Neuronal stem cell (in vitro differentiated cells): ENCODE data around the gene LILRA5.
"Not testable (repeated sequence)": the region's sequence is repeated elsewhere in the genome, so short reads cannot be mapped to it uniquely, and the experiment has no call there.

Experiments used
- DNase-seq: peaks from one replicate; pipeline ENCODE4 v3.0.0-alpha.2; 2013; ENCODE audit warnings: low spot score
- H2AFZ ChIP-seq: one replicate; pipeline ENCODE4 v1.6.1; 2013; ENCODE audit warnings: mild to moderate bottlenecking, low read length, inconsistent platforms
- H2AK5ac ChIP-seq: 2 replicates; pipeline ENCODE4 v1.6.1; 2013; ENCODE audit warnings: low read depth, mild to moderate bottlenecking, inconsistent platforms, low read length, moderate library complexity, mixed read lengths
- H2BK120ac ChIP-seq: 2 replicates; pipeline ENCODE4 v1.6.1; 2013; ENCODE audit warnings: low read depth, mild to moderate bottlenecking, inconsistent platforms, low read length, moderate library complexity, mixed read lengths
- H2BK12ac ChIP-seq: one replicate; pipeline ENCODE4 v1.6.1; 2013; ENCODE audit warnings: low read length, inconsistent platforms
- H2BK15ac ChIP-seq: 2 replicates; pipeline ENCODE4 v1.6.1; 2013; ENCODE audit warnings: mild to moderate bottlenecking, low read length, inconsistent platforms, mixed read lengths
- H2BK5ac ChIP-seq: one replicate; pipeline ENCODE4 v1.6.1; 2013; ENCODE audit warnings: inconsistent platforms, mild to moderate bottlenecking, low read length, moderate library complexity
- H3K14ac ChIP-seq: one replicate; pipeline ENCODE4 v1.6.1; 2013; ENCODE audit warnings: low read length, inconsistent platforms
- H3K18ac ChIP-seq: 2 replicates; pipeline ENCODE4 v1.6.1; 2013; ENCODE audit warnings: low read length, inconsistent platforms
- H3K23ac ChIP-seq: 2 replicates; pipeline ENCODE4 v1.6.1; 2013; ENCODE audit warnings: low read depth, mild to moderate bottlenecking, mixed read lengths, low read length, inconsistent platforms; ENCODE audit not compliant: poor library complexity
- H3K27ac ChIP-seq: replicated peaks from 3 replicates; pipeline ENCODE4 v1.5.1; 2013; ENCODE audit warnings: low read length, inconsistent platforms
- H3K27me3 ChIP-seq, 3 experiments: 2 replicates each; pipeline ENCODE4 v1.6.1; 2013; ENCODE audit warnings: low read length in 3 of 3, mild to moderate bottlenecking in 2 of 3, inconsistent platforms in 1 of 3, low read depth in 1 of 3, mixed read lengths in 1 of 3, moderate library complexity in 1 of 3; ENCODE audit not compliant: control insufficient read depth in 3 of 3, insufficient read depth in 3 of 3
- H3K36me3 ChIP-seq, 2 donors: replicated peaks in 1 of 2; 2 replicates each; pipeline ENCODE4 v1.6.1; 2013; ENCODE audit warnings: low read length in 2 of 2; ENCODE audit not compliant: control insufficient read depth in 2 of 2, insufficient read depth in 2 of 2
- H3K4ac ChIP-seq: 2 replicates; pipeline ENCODE4 v1.6.1; 2013; ENCODE audit warnings: inconsistent platforms, mild to moderate bottlenecking, low read length, moderate library complexity
- H3K4me1 ChIP-seq, 2 donors: 1 replicate in 1 of 2; 2 replicates in 1 of 2; pipeline ENCODE4 v1.6.1; 2013; ENCODE audit warnings: low read length in 2 of 2, low read depth in 1 of 2; ENCODE audit not compliant: control insufficient read depth in 2 of 2, insufficient read depth in 1 of 2
- H3K4me2 ChIP-seq: one replicate; pipeline ENCODE4 v1.6.1; 2013; ENCODE audit warnings: mild to moderate bottlenecking, low read length, inconsistent platforms; ENCODE audit not compliant: insufficient read depth, poor library complexity, severe bottlenecking
- H3K4me3 ChIP-seq, 2 donors: 2 replicates each; pipeline ENCODE4 v1.5.1; 2013; ENCODE audit warnings: low read length in 2 of 2, mild to moderate bottlenecking in 2 of 2, inconsistent platforms in 1 of 2, moderate library complexity in 1 of 2
- H3K79me1 ChIP-seq: one replicate; pipeline ENCODE4 v1.6.1; 2013; ENCODE audit warnings: low read depth, mild to moderate bottlenecking, inconsistent platforms, low read length, moderate library complexity
- H3K9ac ChIP-seq: one replicate; pipeline ENCODE4 v1.6.1; 2013; ENCODE audit warnings: mild to moderate bottlenecking, low read depth, low read length, inconsistent platforms; ENCODE audit not compliant: poor library complexity
- H3K9me3 ChIP-seq, 2 donors: replicated peaks in 1 of 2; 2 replicates each; pipeline versions ENCODE3 to v1.6.1; 2013; ENCODE audit warnings: low read length in 2 of 2, mild to moderate bottlenecking in 2 of 2, inconsistent platforms in 1 of 2, low read depth in 1 of 2, mixed read lengths in 1 of 2, moderate library complexity in 1 of 2; ENCODE audit not compliant: control insufficient read depth in 2 of 2, insufficient read depth in 1 of 2
- H4K8ac ChIP-seq: one replicate; pipeline ENCODE4 v1.6.1; 2013; ENCODE audit warnings: low read depth, mild to moderate bottlenecking, inconsistent platforms, low read length, moderate library complexity
- H4K91ac ChIP-seq: one replicate; pipeline ENCODE4 v1.6.1; 2013; ENCODE audit warnings: low read length, low read depth, mild to moderate bottlenecking, inconsistent platforms; ENCODE audit not compliant: poor library complexity
- WGBS, 2 donors: extraction: QIAGEN DNeasy Blood & Tissue Kit; methylation state at CpG; one replicate each; pipeline ENCODE4 v1.1.7; 2013; ENCODE audit warnings: missing lambda C conversion rate in 2 of 2, mixed read lengths in 1 of 2; ENCODE audit not compliant: insufficient read length in 2 of 2, insufficient replicate concordance in 1 of 2; ENCODE audit errors: extremely low coverage in 2 of 2; 5-methylcytosine and 5-hydroxymethylcytosine counted together

LILRA5 gene

DNA sequence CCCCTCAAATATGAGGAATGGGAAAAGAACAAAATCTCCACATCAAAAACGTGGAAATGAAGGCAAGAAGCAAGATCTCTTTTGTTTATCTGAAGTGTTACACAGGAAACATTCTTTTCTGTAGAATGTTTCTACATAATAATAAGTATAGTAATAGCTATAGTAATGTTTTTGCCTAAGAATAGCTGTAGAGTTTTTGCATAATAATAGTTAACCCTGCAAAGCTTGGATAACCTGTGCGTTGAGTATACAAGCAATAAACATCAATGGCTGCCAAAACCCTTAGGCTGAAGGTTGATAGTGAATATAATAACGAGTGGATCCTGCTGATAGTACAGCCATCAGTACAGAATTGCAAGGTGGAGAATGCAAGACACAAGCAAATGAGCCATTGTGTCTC lies 11.1 kb upstream of the LILRA5 start:
- H2BK12ac ChIP-seq = no peak overlapping the region
- H2BK15ac ChIP-seq = no peak overlapping the region
- no peak overlapping the region for H2BK5ac ChIP-seq
- H2BK120ac ChIP-seq = no peak overlapping the region
- H2AK5ac ChIP-seq = no peak overlapping the region
- no peak overlapping the region for H3K23ac ChIP-seq
- no peak overlapping the region for H4K8ac ChIP-seq
- H3K4me3 ChIP-seq = no peak overlapping the region
- DNase-seq = no peak
- no CpG with 5 or more reads among the region's 3 CpGs for WGBS, 2 donors
- no peak overlapping the region for H3K18ac ChIP-seq
- H3K4ac ChIP-seq = no peak overlapping the region
- no peak overlapping the region for H2AFZ ChIP-seq
- no peak overlapping the region for H3K14ac ChIP-seq
- no peaks in the 10 kb centered on the region for H3K27me3 ChIP-seq
- no peaks in the 10 kb centered on the region for H3K4me1 ChIP-seq
- no peak overlapping the region for H3K27ac ChIP-seq
- H3K9ac ChIP-seq = no peak overlapping the region
- peaks cover 0 to 4% of the 10 kb centered on the region in 2 donors for H3K9me3 ChIP-seq
- H3K79me1 ChIP-seq = no peaks in the 10 kb centered on the region
- no peak overlapping the region for H3K4me2 ChIP-seq
- H4K91ac ChIP-seq = no peak overlapping the region
- H3K36me3 ChIP-seq = no peaks in the 10 kb centered on the region

GRCh38 chr19:54322934-54323333 lies 10.0 kb upstream of the LILRA5 start:
- H2AK5ac ChIP-seq, H3K18ac ChIP-seq, H3K4me1 ChIP-seq, H3K79me1 ChIP-seq, H2BK15ac ChIP-seq, H3K36me3 ChIP-seq, H3K4me3 ChIP-seq, H3K27me3 ChIP-seq, H2AFZ ChIP-seq, H2BK5ac ChIP-seq, H3K14ac ChIP-seq, H3K4ac ChIP-seq, H4K91ac ChIP-seq, H3K9ac ChIP-seq, H2BK12ac ChIP-seq, H2BK120ac ChIP-seq, H3K9me3 ChIP-seq, DNase-seq, H3K27ac ChIP-seq, H3K4me2 ChIP-seq, H3K23ac ChIP-seq, H4K8ac ChIP-seq: not testable (repeated sequence)
- WGBS, 2 donors = no CpG with 5 or more reads among the region's 13 CpGs

DNA sequence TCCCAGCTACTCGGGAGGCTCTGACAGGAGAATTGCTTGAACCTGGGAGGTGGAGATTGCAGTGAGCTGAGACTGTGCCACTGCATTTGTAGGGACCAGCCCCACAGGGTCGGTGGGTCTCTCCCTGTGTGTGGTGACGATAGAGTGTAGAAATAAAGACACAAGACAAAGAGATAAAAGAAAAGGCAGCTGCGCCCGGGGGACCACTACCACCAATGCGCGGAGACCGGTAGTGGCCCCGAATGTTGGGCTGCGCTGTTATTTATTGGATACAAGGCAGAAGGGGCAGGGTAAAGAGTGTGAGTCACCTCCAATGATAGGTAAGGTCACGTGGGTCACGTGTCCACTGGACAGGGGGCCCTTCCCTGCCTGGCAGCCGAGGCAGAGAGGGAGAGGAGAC lies 9.3 kb upstream of the LILRA5 start:
- H2BK15ac ChIP-seq, H4K8ac ChIP-seq, H2BK12ac ChIP-seq, H3K4me2 ChIP-seq, H3K79me1 ChIP-seq, H3K14ac ChIP-seq, H3K9me3 ChIP-seq, H3K27me3 ChIP-seq, H3K18ac ChIP-seq, H3K27ac ChIP-seq, H3K9ac ChIP-seq, H2AFZ ChIP-seq, H3K4me1 ChIP-seq, H2BK120ac ChIP-seq, H3K4ac ChIP-seq, DNase-seq, H3K4me3 ChIP-seq, H3K23ac ChIP-seq, H2BK5ac ChIP-seq, H3K36me3 ChIP-seq, H2AK5ac ChIP-seq, H4K91ac ChIP-seq: not testable (repeated sequence)
- WGBS, 2 donors = no CpG with 5 or more reads among the region's 13 CpGs

DNA sequence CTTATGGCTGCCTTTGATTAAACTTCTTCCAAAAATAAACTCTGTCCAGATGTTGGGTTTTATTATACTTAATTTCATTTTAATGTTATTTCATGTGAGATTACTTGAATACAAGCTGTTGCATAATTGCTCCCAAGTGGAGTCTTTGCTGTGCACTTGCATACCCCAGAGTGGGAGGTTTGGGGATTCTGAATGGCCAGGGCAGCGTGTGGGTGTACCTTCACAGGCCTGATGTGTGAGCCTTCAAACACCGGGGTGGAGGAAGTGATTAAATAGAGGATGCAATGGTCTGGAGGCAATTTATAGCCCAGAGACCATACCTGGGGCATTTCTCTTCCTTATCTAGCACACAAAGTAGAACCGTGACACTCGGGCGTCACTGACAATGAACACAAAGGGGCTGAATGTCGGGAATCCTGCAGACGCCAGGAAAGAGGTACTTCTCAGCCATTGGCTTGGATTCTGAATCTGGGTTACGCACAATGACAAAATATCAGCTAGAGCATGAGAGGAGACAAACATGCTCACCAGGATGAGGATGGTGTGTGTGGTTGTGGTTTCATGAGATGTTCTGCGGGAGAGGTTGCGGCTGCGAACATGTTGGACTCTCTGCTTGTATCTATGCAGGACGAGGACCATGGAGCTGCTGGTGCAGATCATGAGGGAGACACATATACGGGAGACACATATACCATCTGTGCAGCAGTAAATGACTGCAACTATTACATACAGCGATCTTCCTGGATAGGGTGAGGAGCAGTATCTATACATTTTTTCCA lies 7.1 kb upstream of the LILRA5 start:
- H2AK5ac ChIP-seq = no peak overlapping the region
- peaks cover 0 to 5% of the 10 kb centered on the region in 2 donors for H3K9me3 ChIP-seq
- H4K91ac ChIP-seq = no peak overlapping the region
- no peak overlapping the region for H3K27ac ChIP-seq
- no peak overlapping the region for H3K4me3 ChIP-seq
- no peak overlapping the region for H3K9ac ChIP-seq
- no peak overlapping the region for H3K4ac ChIP-seq
- no peaks in the 10 kb centered on the region for H3K36me3 ChIP-seq
- H2AFZ ChIP-seq = no peak overlapping the region
- no peak overlapping the region for H2BK12ac ChIP-seq
- no peak overlapping the region for H2BK15ac ChIP-seq
- no CpG with 5 or more reads among the region's 14 CpGs for WGBS, 2 donors
- no peak overlapping the region for H3K23ac ChIP-seq
- H2BK120ac ChIP-seq = no peak overlapping the region
- no peaks in the 10 kb centered on the region for H3K79me1 ChIP-seq
- no peak for DNase-seq
- no peak overlapping the region for H2BK5ac ChIP-seq
- no peak overlapping the region for H3K18ac ChIP-seq
- no peaks in the 10 kb centered on the region for H3K27me3 ChIP-seq
- no peak overlapping the region for H3K14ac ChIP-seq
- H3K4me1 ChIP-seq = no peaks in the 10 kb centered on the region
- no peak overlapping the region for H4K8ac ChIP-seq
- H3K4me2 ChIP-seq = no peak overlapping the region
